Measurements from ENCODE around the gene IRF3.

IRF3 gene

GRCh38 chr19:49683814-49684250 is 18.2 kb upstream of the IRF3 start:
- Histone ChIP-seq H3K18ac (ENCODE audit: low read length) (no peak overlapping the region), H2AK5ac (ENCODE audit: low read length) (no peak overlapping the region), H3K36me3 (ENCODE audit: control insufficient read depth in 1 of 2, insufficient read depth in 2 of 2, low read length in 2 of 2) (peaks cover 68 to 71% of the 10 kb centered on the region in 2 experiments), H3K14ac (ENCODE audit: low read length) (no peak overlapping the region), H3K27me3 (ENCODE audit: insufficient read depth, low read length) (no peaks in the 10 kb centered on the region), H3K23ac (ENCODE audit: low read length) (no peak overlapping the region), H2AFZ (ENCODE audit: insufficient read depth, low read length, poor library complexity) (no peak overlapping the region), H3K79me1 (ENCODE audit: low read length) (no peaks in the 10 kb centered on the region), H3K4me3 (ENCODE audit: low read depth, low read length) (no peak overlapping the region), H3K4me1 (ENCODE audit: control insufficient read depth in 1 of 2, insufficient read depth in 2 of 2, low read length in 2 of 2) (peaks cover 5 to 10% of the 10 kb centered on the region in 2 experiments), H2BK120ac (ENCODE audit: insufficient read depth, low read length, poor library complexity) (no peak overlapping the region), H4K8ac (ENCODE audit: low read depth, low read length) (no peak overlapping the region), H3K9ac (ENCODE audit: low read length) (no peak overlapping the region), H3K4ac (ENCODE audit: low read depth, low read length) (no peak overlapping the region), H3K27ac (ENCODE audit: low read depth, low read length) (no peak overlapping the region), H3K79me2 (ENCODE audit: control insufficient read depth, insufficient read depth, low read length, poor library complexity) (peaks cover 12% of the 10 kb centered on the region), H2BK5ac (ENCODE audit: low read depth, low read length, poor library complexity) (no peak overlapping the region), H2BK12ac (ENCODE audit: low read length) (no peak overlapping the region), H4K12ac (ENCODE audit: low read depth, low read length) (no peak overlapping the region), H3K4me2 (ENCODE audit: low read length) (no peak overlapping the region), H3K9me3 (ENCODE audit: insufficient read depth, low read depth, low read length) (peaks cover 2% of the 10 kb centered on the region), H4K91ac (ENCODE audit: low read depth, low read length) (no peak overlapping the region)
- WGBS (ENCODE audit: extremely low coverage, insufficient coverage, insufficient read length) = no CpG with 5 or more reads among the region's 18 CpGs
- DNase-seq = no peak

GRCh38 chr19:49682274-49682673 is 16.6 kb upstream of the IRF3 start:
- Histone ChIP-seq H3K9me3 (ENCODE audit: insufficient read depth, low read depth, low read length) (peaks cover 2% of the 10 kb centered on the region), H3K14ac (ENCODE audit: low read length) (no peak overlapping the region), H3K36me3 (ENCODE audit: control insufficient read depth in 1 of 2, insufficient read depth in 2 of 2, low read length in 2 of 2) (peaks cover 56 to 57% of the 10 kb centered on the region in 2 experiments), H3K4me1 (ENCODE audit: control insufficient read depth in 1 of 2, insufficient read depth in 2 of 2, low read length in 2 of 2) (peaks cover 13% of the 10 kb centered on the region in 2 experiments), H4K91ac (ENCODE audit: low read depth, low read length) (no peak overlapping the region), H3K79me1 (ENCODE audit: low read length) (peaks cover 10% of the 10 kb centered on the region), H2AFZ (ENCODE audit: insufficient read depth, low read length, poor library complexity) (no peak overlapping the region), H3K27ac (ENCODE audit: low read depth, low read length) (no peak overlapping the region), H4K12ac (ENCODE audit: low read depth, low read length) (no peak overlapping the region), H4K8ac (ENCODE audit: low read depth, low read length) (no peak overlapping the region), H3K4ac (ENCODE audit: low read depth, low read length) (peak overlapping the region; percentile 14), H2BK12ac (ENCODE audit: low read length) (no peak overlapping the region), H3K18ac (ENCODE audit: low read length) (no peak overlapping the region), H2BK120ac (ENCODE audit: insufficient read depth, low read length, poor library complexity) (no peak overlapping the region), H2BK5ac (ENCODE audit: low read depth, low read length, poor library complexity) (no peak overlapping the region), H3K4me3 (ENCODE audit: low read depth, low read length) (no peak overlapping the region), H3K23ac (ENCODE audit: low read length) (no peak overlapping the region), H2AK5ac (ENCODE audit: low read length) (no peak overlapping the region), H3K79me2 (ENCODE audit: control insufficient read depth, insufficient read depth, low read length, poor library complexity) (peaks cover 25% of the 10 kb centered on the region), H3K9ac (ENCODE audit: low read length) (no peak overlapping the region), H3K4me2 (ENCODE audit: low read length) (no peak overlapping the region), H3K27me3 (ENCODE audit: insufficient read depth, low read length) (no peaks in the 10 kb centered on the region)
- DNase-seq = no peak
- no CpG with 5 or more reads among the region's 8 CpGs for WGBS (ENCODE audit: extremely low coverage, insufficient coverage, insufficient read length)

GRCh38 chr19:49681830-49682229 is 16.2 kb upstream of the IRF3 start:
- H3K18ac ChIP-seq (ENCODE audit: low read length) = peak overlapping the region; percentile 1
- peaks cover 2% of the 10 kb centered on the region for H3K9me3 ChIP-seq (ENCODE audit: insufficient read depth, low read depth, low read length)
- H3K36me3 ChIP-seq (ENCODE audit: control insufficient read depth in 1 of 2, insufficient read depth in 2 of 2, low read length in 2 of 2) = peaks cover 52 to 53% of the 10 kb centered on the region in 2 experiments
- DNase-seq = no peak
- no peak overlapping the region for H2BK12ac ChIP-seq (ENCODE audit: low read length)
- no peak overlapping the region for H4K12ac ChIP-seq (ENCODE audit: low read depth, low read length)
- H3K27ac ChIP-seq (ENCODE audit: low read depth, low read length) = no peak overlapping the region
- peaks cover 27% of the 10 kb centered on the region for H3K79me2 ChIP-seq (ENCODE audit: control insufficient read depth, insufficient read depth, low read length, poor library complexity)
- H2AFZ ChIP-seq (ENCODE audit: insufficient read depth, low read length, poor library complexity) = no peak overlapping the region
- no peak overlapping the region for H4K8ac ChIP-seq (ENCODE audit: low read depth, low read length)
- no peak overlapping the region for H2BK120ac ChIP-seq (ENCODE audit: insufficient read depth, low read length, poor library complexity)
- no peak overlapping the region for H3K4me2 ChIP-seq (ENCODE audit: low read length)
- no peak overlapping the region for H3K14ac ChIP-seq (ENCODE audit: low read length)
- no peak overlapping the region for H4K91ac ChIP-seq (ENCODE audit: low read depth, low read length)
- H3K4me1 ChIP-seq (ENCODE audit: control insufficient read depth in 1 of 2, insufficient read depth in 2 of 2, low read length in 2 of 2) = peaks cover 13% of the 10 kb centered on the region in 2 experiments
- no peak overlapping the region for H3K9ac ChIP-seq (ENCODE audit: low read length)
- H2BK5ac ChIP-seq (ENCODE audit: low read depth, low read length, poor library complexity) = no peak overlapping the region
- H3K4me3 ChIP-seq (ENCODE audit: low read depth, low read length) = peak overlapping the region; percentile 30
- H3K4ac ChIP-seq (ENCODE audit: low read depth, low read length) = peak overlapping the region; percentile 24
- no peaks in the 10 kb centered on the region for H3K27me3 ChIP-seq (ENCODE audit: insufficient read depth, low read length)
- no peak overlapping the region for H2AK5ac ChIP-seq (ENCODE audit: low read length)
- whole genome bisulfite sequencing (ENCODE audit: extremely low coverage, insufficient coverage, insufficient read length) = no CpG with 5 or more reads among the region's 19 CpGs
- no peak overlapping the region for H3K23ac ChIP-seq (ENCODE audit: low read length)
- H3K79me1 ChIP-seq (ENCODE audit: low read length) = peaks cover 12% of the 10 kb centered on the region

- peaks cover 28% of the 10 kb centered on the region for H3K79me2 ChIP-seq (ENCODE audit: control insufficient read depth, insufficient read depth, low read length, poor library complexity)
- H4K8ac ChIP-seq (ENCODE audit: low read depth, low read length) = peak overlapping the region; percentile 33
- H4K12ac ChIP-seq (ENCODE audit: low read depth, low read length) = no peak overlapping the region
- H3K14ac ChIP-seq (ENCODE audit: low read length) = no peak overlapping the region
- no peaks in the 10 kb centered on the region for H3K27me3 ChIP-seq (ENCODE audit: insufficient read depth, low read length)
- H2BK5ac ChIP-seq (ENCODE audit: low read depth, low read length, poor library complexity) = no peak overlapping the region
- peak overlapping the region; percentile 93 for H3K4ac ChIP-seq (ENCODE audit: low read depth, low read length)
- no peak overlapping the region for H2BK120ac ChIP-seq (ENCODE audit: insufficient read depth, low read length, poor library complexity)
- H3K27ac ChIP-seq (ENCODE audit: low read depth, low read length) = no peak overlapping the region
- peak overlapping the region; percentile 22 for H3K4me2 ChIP-seq (ENCODE audit: low read length)
- H4K91ac ChIP-seq (ENCODE audit: low read depth, low read length) = no peak overlapping the region
- H3K9me3 ChIP-seq (ENCODE audit: insufficient read depth, low read depth, low read length) = peaks cover 2% of the 10 kb centered on the region
- no peak overlapping the region for H2BK12ac ChIP-seq (ENCODE audit: low read length)
- no peak overlapping the region for H2AFZ ChIP-seq (ENCODE audit: insufficient read depth, low read length, poor library complexity)
- H2AK5ac ChIP-seq (ENCODE audit: low read length) = no peak overlapping the region
- H3K23ac ChIP-seq (ENCODE audit: low read length) = no peak overlapping the region
- H3K9ac ChIP-seq (ENCODE audit: low read length) = no peak overlapping the region
- peaks cover 18% of the 10 kb centered on the region for H3K79me1 ChIP-seq (ENCODE audit: low read length)
- H3K36me3 ChIP-seq (ENCODE audit: control insufficient read depth in 1 of 2, insufficient read depth in 2 of 2, low read length in 2 of 2) = peaks cover 42 to 44% of the 10 kb centered on the region in 2 experiments
- H3K4me3 ChIP-seq (ENCODE audit: low read depth, low read length) = no peak overlapping the region
- H3K4me1 ChIP-seq (ENCODE audit: control insufficient read depth in 1 of 2, insufficient read depth in 2 of 2, low read length in 2 of 2) = peaks cover 13% of the 10 kb centered on the region in 2 experiments
- peak; percentile 91 to 94 for DNase-seq
- no CpG with 5 or more reads among the region's 40 CpGs for WGBS (ENCODE audit: extremely low coverage, insufficient coverage, insufficient read length)
- peak overlapping the region; percentile 11 for H3K18ac ChIP-seq (ENCODE audit: low read length)
These were observed 15.0 kb upstream of the IRF3 start for GRCh38 chr19:49680421-49681351.

Measured in trophoblast cell (in vitro differentiated cells and primary cell).